Ovary (tissue), 3 donors: ENCODE results near the gene WDR41.

Experiments used
- CTCF ChIP-seq, 3 donors: fragments of 450-650 bp in 2 of 3; fragments of 200-600 bp in 1 of 3; IDR thresholded peaks; one replicate each; pipeline versions ENCODE4 v1.5.1 to v1.8.0; 2016 to 2022; ENCODE audit warnings: antibody characterized with exemption in 3 of 3, mild to moderate bottlenecking in 1 of 3
- EP300 ChIP-seq: sonication (generic); formaldehyde crosslinking; IDR thresholded peaks from one replicate; pipeline ENCODE4 v1.6.1; 2017; ENCODE audit warnings: antibody characterized with exemption
- donor health status: DM: no; HTN: no; CAD: no.

GRCh38 chr5:77499441-77499840, 7.3 kb upstream of the WDR41 start:
- no peak for TF ChIP-seq CTCF (IDR thresholded peaks at IDR 0.05)
- no peak for TF ChIP-seq EP300
